Activated CD8-positive, alpha-beta T cell treated with anti-CD3 and anti-CD28 coated beads, Interleukin-2, amount 10 ng/mL, durations not matched to agents 7 days and 5 days (primary cell): ENCODE measurements around the gene DUSP1. TPM values are rescaled to one million over a fixed set of nuclear protein-coding genes. Genes with fewer than 3 reads are reported as not detected.

ENCODE experiments used
- ATAC-seq: fragments of 150-1000 bp; cut with Tn5 transposase; one replicate; pipeline ENCODE4 v1.10.0; 2021; ENCODE audit warnings: moderate library complexity
- CTCF ChIA-PET: fragments of 350-600 bp; sonication (Branson Sonifier 250); formaldehyde crosslinking; loops from one replicate; lab custom pipeline; 2021; ENCODE audit warnings: antibody characterized with exemption; lab: Charles Lee
- POLR2A ChIA-PET: fragments of 350-600 bp; sonication (Branson Sonifier 250); formaldehyde crosslinking; loops from one replicate; lab custom pipeline; 2021; ENCODE audit warnings: antibody characterized with exemption; lab: Charles Lee
- DNase-seq: peaks from one replicate; pipeline ENCODE4 v3.0.0-alpha.2; 2020
- H3K27ac Mint-ChIP-seq: one replicate; pipeline ENCODE4 v1.8.0; 2021; ENCODE audit warnings: mild to moderate bottlenecking, mixed read lengths
- H3K27me3 Mint-ChIP-seq: one replicate; pipeline ENCODE4 v1.8.0; 2021; ENCODE audit warnings: low read depth, mixed read lengths
- H3K36me3 Mint-ChIP-seq: one replicate; pipeline ENCODE4 v1.8.0; 2021; ENCODE audit warnings: low read depth, mixed read lengths
- H3K4me1 Mint-ChIP-seq: one replicate; pipeline ENCODE4 v1.8.0; 2021; ENCODE audit warnings: low read depth, mixed read lengths
- H3K4me3 Mint-ChIP-seq: one replicate; pipeline ENCODE4 v1.8.0; 2021; ENCODE audit warnings: mild to moderate bottlenecking, mixed read lengths
- H3K9me3 Mint-ChIP-seq: one replicate; pipeline ENCODE4 v1.8.0; 2022; ENCODE audit warnings: mixed read lengths; ENCODE audit not compliant: insufficient read depth
- total RNA-seq, 2 experiments: library from RNA; stranded (reverse); gene quantifications; one replicate each; pipeline ENCODE4 v1.2.3, GENCODE V29; 2021

DUSP1 gene
- total RNA-seq, 2 experiments from 2014 or later = 55.6 to 56.6 TPM

DNA sequence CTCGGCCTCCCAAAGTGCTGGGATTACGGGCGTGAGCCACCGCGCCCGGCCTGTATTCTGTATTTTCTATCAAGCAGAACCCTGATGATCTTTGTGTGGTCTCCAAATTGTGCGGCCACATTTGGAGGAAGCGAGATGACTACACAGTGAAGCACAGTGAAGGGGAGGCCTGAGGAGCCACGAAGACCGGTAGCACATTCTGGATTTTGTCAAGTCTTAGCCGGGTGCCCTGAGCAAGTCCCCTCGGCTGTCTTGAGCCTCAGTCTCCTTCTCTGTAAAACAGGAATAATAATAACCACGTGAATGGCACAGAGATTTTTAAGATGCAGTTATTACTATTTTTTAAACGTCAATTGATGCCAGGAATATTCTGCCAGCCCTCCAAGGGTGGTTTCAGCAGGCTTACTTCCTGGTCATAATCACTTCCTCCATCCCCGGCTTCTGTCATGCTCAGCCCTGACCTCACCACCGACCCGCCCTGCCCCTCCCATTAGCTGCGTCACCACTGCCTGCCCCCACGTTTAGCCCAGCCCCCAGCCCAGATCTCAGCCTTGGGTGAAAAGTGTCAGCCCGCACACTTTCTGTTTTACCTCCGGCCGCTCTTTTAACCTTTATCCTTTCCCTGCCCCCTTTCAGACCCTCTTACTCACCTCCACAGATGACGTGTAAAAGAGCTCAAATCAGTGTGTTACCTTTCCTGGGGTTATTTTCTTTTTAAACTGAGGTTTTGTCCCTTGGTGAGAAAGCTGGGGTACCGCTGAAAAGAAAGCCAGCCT lies 36.1 kb upstream of the DUSP1 start:
- Mint-ChIP-seq H3K9me3 (no peaks in the 10 kb centered on the region), H3K27ac (peak overlapping the region; percentile 88), H3K4me3 (peak overlapping the region; percentile 66), H3K27me3 (no peaks in the 10 kb centered on the region), H3K4me1 (peaks cover 18% of the 10 kb centered on the region), H3K36me3 (no peaks in the 10 kb centered on the region)
- DNase-seq = peak; percentile 94
- ChIA-PET POLR2A (interaction anchor here (0.7 to 1.9 kb wide), 5 partner anchors 13 to 36 kb away, joined by 4 to 17 read pairs (median 5); partner anchors contain the start of gene DUSP1), CTCF (interaction anchor here (0.9 to 1.5 kb wide), 7 partner anchors 10 to 152 kb away, joined by 3 to 10 read pairs (median 4); partner anchors contain the start of genes DUSP1 and RPL26L1)
- peak; percentile 96 for ATAC-seq

GRCh38 chr5:172805736-172806255 lies 34.8 kb upstream of the DUSP1 start:
- no peaks in the 10 kb centered on the region for H3K9me3 Mint-ChIP-seq

GRCh38 chr5:172805018-172805683 lies 34.2 kb upstream of the DUSP1 start:
- H3K27me3 Mint-ChIP-seq = no peaks in the 10 kb centered on the region
- peaks cover 18% of the 10 kb centered on the region for H3K4me1 Mint-ChIP-seq
- no peak overlapping the region for H3K27ac Mint-ChIP-seq
- no peak overlapping the region for H3K4me3 Mint-ChIP-seq
- ATAC-seq (no peak), DNase-seq (no peak)
- no peaks in the 10 kb centered on the region for H3K36me3 Mint-ChIP-seq
- no peaks in the 10 kb centered on the region for H3K9me3 Mint-ChIP-seq
- ChIA-PET CTCF (interaction anchor here (1.4 kb wide), 1 partner anchor 90 kb away, joined by 5 read pairs; no protein-coding TSS in a partner anchor), POLR2A (no interaction called here)

More at GRCh38 chr5:172805736-172806255, 34.8 kb upstream of the DUSP1 start:
- CTCF ChIA-PET = interaction anchor here (1.1 to 1.4 kb wide), 2 partner anchors 30 to 91 kb away, joined by 3 to 5 read pairs; no protein-coding TSS in a partner anchor
- Mint-ChIP-seq H3K4me3 (no peak overlapping the region), H3K27ac (no peak overlapping the region), H3K27me3 (no peaks in the 10 kb centered on the region), H3K36me3 (no peaks in the 10 kb centered on the region), H3K4me1 (peaks cover 18% of the 10 kb centered on the region)
- POLR2A ChIA-PET = no interaction called here
- DNase-seq = no peak
- ATAC-seq = no peak

GRCh38 chr5:172802567-172803176 lies 31.7 kb upstream of the DUSP1 start:
- Mint-ChIP-seq H3K27me3 (no peaks in the 10 kb centered on the region), H3K4me1 (peaks cover 17% of the 10 kb centered on the region), H3K36me3 (no peaks in the 10 kb centered on the region), H3K4me3 (no peak overlapping the region), H3K27ac (no peak overlapping the region), H3K9me3 (no peaks in the 10 kb centered on the region)
- ChIA-PET POLR2A (interaction anchor here (1.1 to 1.4 kb wide), 2 partner anchors 26 to 32 kb away, joined by 3 to 9 read pairs; partner anchors contain the start of gene DUSP1), CTCF (no interaction called here)
- ATAC-seq (no peak), DNase-seq (no peak)

- Mint-ChIP-seq H3K36me3 (no peaks in the 10 kb centered on the region), H3K9me3 (no peaks in the 10 kb centered on the region), H3K4me1 (peaks cover 15% of the 10 kb centered on the region), H3K4me3 (no peak overlapping the region), H3K27ac (no peak overlapping the region), H3K27me3 (no peaks in the 10 kb centered on the region)
- no peak for ATAC-seq
- CTCF ChIA-PET = no interaction called here
- POLR2A ChIA-PET = no interaction called here
- DNase-seq = no peak
These were observed 31.1 kb upstream of the DUSP1 start for GRCh38 chr5:172802112-172802511.

GRCh38 chr5:172801179-172801671 lies 30.2 kb upstream of the DUSP1 start:
- DNase-seq (no peak), ATAC-seq (no peak)
- Mint-ChIP-seq H3K27ac (no peak overlapping the region), H3K4me3 (no peak overlapping the region), H3K9me3 (no peaks in the 10 kb centered on the region), H3K27me3 (no peaks in the 10 kb centered on the region), H3K4me1 (peaks cover 9% of the 10 kb centered on the region), H3K36me3 (no peaks in the 10 kb centered on the region)
- POLR2A ChIA-PET = interaction anchor here (0.6 kb wide), 2 partner anchors 32 to 896 kb away, joined by 3 read pairs; no protein-coding TSS in a partner anchor
- CTCF ChIA-PET = no interaction called here

- Mint-ChIP-seq H3K4me3 (no peak overlapping the region), H3K36me3 (no peaks in the 10 kb centered on the region), H3K27me3 (no peaks in the 10 kb centered on the region), H3K9me3 (no peaks in the 10 kb centered on the region), H3K27ac (no peak overlapping the region), H3K4me1 (peaks cover 9% of the 10 kb centered on the region)
- ChIA-PET POLR2A (interaction anchor here (1.0 kb wide), 1 partner anchor 9 kb away, joined by 3 read pairs; no protein-coding TSS in a partner anchor), CTCF (no interaction called here)
- DNase-seq = no peak
- no peak for ATAC-seq
These were observed 29.1 kb upstream of the DUSP1 start for GRCh38 chr5:172800088-172800551.

- CTCF ChIA-PET = no interaction called here
- Mint-ChIP-seq H3K9me3 (no peaks in the 10 kb centered on the region), H3K27ac (no peak overlapping the region), H3K36me3 (no peaks in the 10 kb centered on the region), H3K27me3 (no peaks in the 10 kb centered on the region), H3K4me1 (peaks cover 9% of the 10 kb centered on the region), H3K4me3 (no peak overlapping the region)
- DNase-seq (no peak), ATAC-seq (no peak)
- POLR2A ChIA-PET = no interaction called here
These were observed 28.4 kb upstream of the DUSP1 start for GRCh38 chr5:172799416-172799815.

DNA sequence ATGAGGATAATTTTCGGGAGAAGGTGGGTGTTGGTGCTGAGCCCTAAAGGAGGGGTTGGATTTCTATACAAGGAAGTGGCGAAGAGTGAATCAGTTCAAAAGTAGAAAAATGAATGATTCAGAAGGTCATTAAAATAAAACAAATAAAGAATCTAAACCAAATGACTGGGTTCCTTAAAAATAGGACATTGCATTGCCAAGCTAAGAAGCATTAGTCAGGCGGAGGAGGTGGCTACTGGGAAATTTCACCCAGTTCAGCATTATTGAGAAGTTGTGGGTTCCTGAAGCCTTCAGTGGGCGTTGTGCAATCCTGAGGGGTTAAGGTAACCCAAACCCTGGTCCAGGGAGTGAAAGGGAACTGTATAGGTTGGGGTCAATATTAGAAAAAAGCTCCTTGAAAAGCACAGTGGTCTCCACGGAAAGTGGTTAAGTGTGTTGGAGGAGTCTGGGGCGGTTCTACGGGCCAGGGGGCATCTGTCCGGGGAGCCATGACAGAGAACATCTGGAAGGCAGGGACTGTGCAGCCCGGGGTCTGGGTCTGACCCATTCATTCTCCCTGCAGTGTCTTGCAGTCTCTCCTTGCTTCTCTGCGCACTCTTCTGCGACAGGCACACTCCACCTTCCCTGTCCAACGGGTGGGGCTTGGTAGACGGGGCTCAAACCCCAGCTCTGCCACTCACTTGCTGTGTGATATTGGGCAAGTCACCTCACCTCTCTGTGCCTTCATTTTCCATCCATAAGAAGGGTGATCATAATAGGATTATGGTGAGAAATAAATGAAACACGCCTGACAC lies 27.6 kb upstream of the DUSP1 start:
- Mint-ChIP-seq H3K4me3 (no peak overlapping the region), H3K27me3 (no peaks in the 10 kb centered on the region), H3K4me1 (peaks cover 9% of the 10 kb centered on the region), H3K9me3 (no peaks in the 10 kb centered on the region), H3K36me3 (no peaks in the 10 kb centered on the region), H3K27ac (no peak overlapping the region)
- CTCF ChIA-PET = interaction anchor here (0.9 to 1.6 kb wide), 6 partner anchors 10 to 1119 kb away, joined by 3 to 6 read pairs (median 5); no protein-coding TSS in a partner anchor
- POLR2A ChIA-PET = interaction anchor here (0.5 to 2.1 kb wide), 2 partner anchors 11 to 27 kb away, joined by 3 to 9 read pairs; partner anchors contain the start of gene DUSP1
- DNase-seq (no peak), ATAC-seq (no peak)

DNA sequence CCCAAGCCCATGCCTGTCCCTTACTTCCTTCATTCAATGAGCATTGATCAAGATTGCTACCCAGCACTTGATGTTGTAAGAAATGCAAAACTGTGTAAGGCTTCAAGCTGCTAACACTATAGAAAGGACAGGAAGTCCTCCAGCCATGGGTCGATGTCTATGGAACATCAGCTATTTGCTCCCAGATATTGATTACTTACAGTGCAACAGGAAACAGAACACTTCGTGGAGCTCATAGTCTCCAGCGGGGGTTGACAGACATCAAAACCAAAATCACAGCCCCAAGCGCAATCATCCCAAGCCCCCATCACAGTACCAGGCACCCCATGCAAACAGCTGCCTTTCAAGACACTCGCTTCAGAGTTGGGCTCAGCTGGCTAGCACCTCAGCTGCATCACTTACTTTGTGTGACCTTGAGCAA lies 26.8 kb upstream of the DUSP1 start:
- no peaks in the 10 kb centered on the region for H3K36me3 Mint-ChIP-seq
- CTCF ChIA-PET = interaction anchor here (1.0 to 1.6 kb wide), 8 partner anchors 10 to 1120 kb away, joined by 3 to 8 read pairs (median 5); no protein-coding TSS in a partner anchor
- no peak overlapping the region for H3K4me3 Mint-ChIP-seq
- no peaks in the 10 kb centered on the region for H3K27me3 Mint-ChIP-seq
- POLR2A ChIA-PET = interaction anchor here (0.5 to 2.1 kb wide), 2 partner anchors 12 to 26 kb away, joined by 3 to 9 read pairs; partner anchors contain the start of gene DUSP1
- DNase-seq = no peak
- no peak overlapping the region for H3K27ac Mint-ChIP-seq
- ATAC-seq = no peak
- H3K4me1 Mint-ChIP-seq = peaks cover 16% of the 10 kb centered on the region
- H3K9me3 Mint-ChIP-seq = no peaks in the 10 kb centered on the region
